GM12878 (cell line): ENCODE data around the gene APOBEC3H. TPM values are rescaled to one million over a fixed set of nuclear protein-coding genes. Genes with fewer than 3 reads are reported as not detected.
A peak's percentile ranks its signal among the peaks of the same experiment; 100 is the strongest.

Experiments used
- BCL11A ChIP-seq: IDR thresholded peaks from 2 replicates; pipeline ENCODE4 v1.6.1; 2011; ENCODE audit warnings: low read depth, low read length
- BHLHE40 ChIP-seq, 2 experiments: fragments of 450-650 bp in 1 of 2; IDR thresholded peaks; 2 replicates each; pipeline ENCODE4 v1.6.1; 2011 to 2017; ENCODE audit warnings: low read depth in 2 of 2, borderline replicate concordance in 1 of 2, improper control_type of control experiment in 1 of 2, low read length in 1 of 2, mild to moderate bottlenecking in 1 of 2
- CREB1 ChIP-seq: IDR thresholded peaks from 2 replicates; pipeline ENCODE4 v1.6.1; 2012; ENCODE audit warnings: low read depth, mild to moderate bottlenecking, inconsistent platforms
- HDAC6 ChIP-seq: fragments of 200-600 bp; sonication (generic); IDR thresholded peaks from one replicate; pipeline ENCODE4 v1.8.0; 2017; ENCODE audit warnings: antibody characterized with exemption; ENCODE audit not compliant: unreplicated experiment
- NBN ChIP-seq: fragments of 450-650 bp; IDR thresholded peaks from 2 replicates; pipeline ENCODE4 v1.6.1; 2016
- RAD51 ChIP-seq: fragments of 450-650 bp; IDR thresholded peaks from 2 replicates; pipeline ENCODE4 v1.6.1; 2016; ENCODE audit warnings: moderate library complexity, mild to moderate bottlenecking, inconsistent platforms
- SIN3A ChIP-seq: IDR thresholded peaks from 2 replicates; pipeline ENCODE4 v1.6.1; 2012; ENCODE audit warnings: low read depth, low read length, improper control_type of control experiment
- ZNF274 ChIP-seq: IDR thresholded peaks from one replicate; pipeline ENCODE4 v1.8.0; 2011; ENCODE audit not compliant: insufficient read length, insufficient read depth
- polyA plus RNA-seq, 11 experiments: library from polyadenylated mRNA; depleted of rRNA in 4 of 11; unstranded in 6 of 11; stranded (reverse) in 5 of 11; fragments of >200 nt; fragmentation: Nextera tagmentation in 4 of 11; fragmentation: Illumina TruSeq in 1 of 11; extraction: Ambion mirVana in 4 of 11; extraction: Trizol in 1 of 11; gene quantifications; 1 replicate in 1 of 11; 2 replicates in 10 of 11; pipeline versions ENCODE4 v1.2.1 to v1.2.3, GENCODE V29; 2011 to 2016; ENCODE audit warnings: inconsistent platforms in 2 of 11, missing spikeins in 2 of 11, low read depth in 1 of 11
- total RNA-seq, 4 experiments: library from RNA; depleted of rRNA in 3 of 4; stranded (reverse); fragments of >200 nt in 3 of 4; fragmentation: Illumina TruSeq in 1 of 4; extraction: Trizol in 1 of 4; gene quantifications; 2 replicates each; pipeline versions ENCODE4 v1.2.1 to v1.2.3, GENCODE V29; 2013 to 2021
- TF ChIP-seq, protein P1 (sequence below): IDR thresholded peaks from 2 replicates; pipeline ENCODE4 v1.6.1; 2012; ENCODE audit warnings: low read depth, low read length, improper control_type of control experiment
- TF ChIP-seq, protein P2 (sequence below): fragments of 450-650 bp; IDR thresholded peaks from 2 replicates; pipeline ENCODE4 v1.6.1; 2017; ENCODE audit warnings: mild to moderate bottlenecking, moderate library complexity
- TF ChIP-seq, protein P3 (sequence below): fragments of 450-650 bp; IDR thresholded peaks from 2 replicates; pipeline ENCODE4 v1.6.1; 2018; ENCODE audit warnings: mild to moderate bottlenecking, low read depth, moderate library complexity; ENCODE audit not compliant: partially characterized antibody
- TF ChIP-seq, protein P4 (sequence below): fragments of 450-650 bp; IDR thresholded peaks from 2 replicates; pipeline ENCODE4 v1.6.1; 2017; ENCODE audit warnings: mild to moderate bottlenecking, low read depth, inconsistent platforms; ENCODE audit not compliant: poor library complexity, severe bottlenecking
- TF ChIP-seq, protein P5 (sequence below): fragments of 150-350 bp; IDR thresholded peaks from 2 replicates; pipeline ENCODE4 v1.6.1; 2016; ENCODE audit warnings: low read depth, low read length
- TF ChIP-seq, protein P6 (sequence below): fragments of 450-650 bp; IDR thresholded peaks from 2 replicates; pipeline ENCODE4 v1.6.1; 2016; ENCODE audit warnings: mild to moderate bottlenecking

APOBEC3H gene
- total and polyA plus RNA-seq, 10 of the 15 experiments (the other 5 are each of a cell fraction or from before 2014, with no cell fraction given): 7.5 to 23.0 (median 14.8) TPM

DNA sequence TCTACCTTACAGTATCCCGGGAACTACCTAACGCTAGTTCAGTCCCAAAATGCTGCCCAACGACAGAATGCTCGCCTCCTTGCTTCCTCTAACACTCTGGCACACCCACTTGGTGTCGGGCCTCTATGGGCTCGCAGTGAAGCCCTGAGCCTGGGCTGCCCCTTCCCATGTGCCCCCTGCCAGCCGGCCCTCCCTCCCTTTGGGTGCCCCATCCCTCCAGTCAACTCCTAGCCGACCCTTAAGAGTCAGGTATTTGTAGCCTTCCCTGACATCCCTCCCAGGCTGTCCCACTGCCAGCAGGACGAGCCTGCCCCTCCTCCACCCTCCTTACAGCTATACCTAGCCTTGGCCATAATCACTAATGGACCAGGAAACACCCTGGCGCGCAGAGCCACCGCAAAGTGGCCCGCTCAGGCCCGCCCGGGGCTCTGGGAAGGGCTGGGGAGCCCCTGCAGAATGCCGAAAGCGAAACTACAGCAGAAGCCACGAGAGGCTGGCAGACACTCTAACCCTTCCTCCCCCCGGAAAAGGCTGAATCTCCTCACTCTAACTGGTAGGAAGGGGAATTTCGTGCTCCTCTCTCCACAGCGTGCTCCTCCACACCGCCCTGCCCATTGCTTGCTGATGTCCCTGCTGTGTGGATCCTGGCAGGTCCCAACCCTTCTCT lies 47.2 kb downstream of the APOBEC3H start (continued):
- TF ChIP-seq, protein P1, sequence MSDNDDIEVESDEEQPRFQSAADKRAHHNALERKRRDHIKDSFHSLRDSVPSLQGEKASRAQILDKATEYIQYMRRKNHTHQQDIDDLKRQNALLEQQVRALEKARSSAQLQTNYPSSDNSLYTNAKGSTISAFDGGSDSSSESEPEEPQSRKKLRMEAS: 0 out of 2 replicates have a peak, but pooled peaks have one; percentile 36
- TF ChIP-seq, protein P2, sequence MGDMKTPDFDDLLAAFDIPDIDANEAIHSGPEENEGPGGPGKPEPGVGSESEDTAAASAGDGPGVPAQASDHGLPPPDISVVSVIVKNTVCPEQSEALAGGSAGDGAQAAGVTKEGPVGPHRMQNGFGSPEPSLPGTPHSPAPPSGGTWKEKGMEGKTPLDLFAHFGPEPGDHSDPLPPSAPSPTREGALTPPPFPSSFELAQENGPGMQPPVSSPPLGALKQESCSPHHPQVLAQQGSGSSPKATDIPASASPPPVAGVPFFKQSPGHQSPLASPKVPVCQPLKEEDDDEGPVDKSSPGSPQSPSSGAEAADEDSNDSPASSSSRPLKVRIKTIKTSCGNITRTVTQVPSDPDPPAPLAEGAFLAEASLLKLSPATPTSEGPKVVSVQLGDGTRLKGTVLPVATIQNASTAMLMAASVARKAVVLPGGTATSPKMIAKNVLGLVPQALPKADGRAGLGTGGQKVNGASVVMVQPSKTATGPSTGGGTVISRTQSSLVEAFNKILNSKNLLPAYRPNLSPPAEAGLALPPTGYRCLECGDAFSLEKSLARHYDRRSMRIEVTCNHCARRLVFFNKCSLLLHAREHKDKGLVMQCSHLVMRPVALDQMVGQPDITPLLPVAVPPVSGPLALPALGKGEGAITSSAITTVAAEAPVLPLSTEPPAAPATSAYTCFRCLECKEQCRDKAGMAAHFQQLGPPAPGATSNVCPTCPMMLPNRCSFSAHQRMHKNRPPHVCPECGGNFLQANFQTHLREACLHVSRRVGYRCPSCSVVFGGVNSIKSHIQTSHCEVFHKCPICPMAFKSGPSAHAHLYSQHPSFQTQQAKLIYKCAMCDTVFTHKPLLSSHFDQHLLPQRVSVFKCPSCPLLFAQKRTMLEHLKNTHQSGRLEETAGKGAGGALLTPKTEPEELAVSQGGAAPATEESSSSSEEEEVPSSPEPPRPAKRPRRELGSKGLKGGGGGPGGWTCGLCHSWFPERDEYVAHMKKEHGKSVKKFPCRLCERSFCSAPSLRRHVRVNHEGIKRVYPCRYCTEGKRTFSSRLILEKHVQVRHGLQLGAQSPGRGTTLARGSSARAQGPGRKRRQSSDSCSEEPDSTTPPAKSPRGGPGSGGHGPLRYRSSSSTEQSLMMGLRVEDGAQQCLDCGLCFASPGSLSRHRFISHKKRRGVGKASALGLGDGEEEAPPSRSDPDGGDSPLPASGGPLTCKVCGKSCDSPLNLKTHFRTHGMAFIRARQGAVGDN: no peak
- TF ChIP-seq NBN: peak; percentile 38; the same call in 1 of the 2 replicates
- TF ChIP-seq, protein P3, sequence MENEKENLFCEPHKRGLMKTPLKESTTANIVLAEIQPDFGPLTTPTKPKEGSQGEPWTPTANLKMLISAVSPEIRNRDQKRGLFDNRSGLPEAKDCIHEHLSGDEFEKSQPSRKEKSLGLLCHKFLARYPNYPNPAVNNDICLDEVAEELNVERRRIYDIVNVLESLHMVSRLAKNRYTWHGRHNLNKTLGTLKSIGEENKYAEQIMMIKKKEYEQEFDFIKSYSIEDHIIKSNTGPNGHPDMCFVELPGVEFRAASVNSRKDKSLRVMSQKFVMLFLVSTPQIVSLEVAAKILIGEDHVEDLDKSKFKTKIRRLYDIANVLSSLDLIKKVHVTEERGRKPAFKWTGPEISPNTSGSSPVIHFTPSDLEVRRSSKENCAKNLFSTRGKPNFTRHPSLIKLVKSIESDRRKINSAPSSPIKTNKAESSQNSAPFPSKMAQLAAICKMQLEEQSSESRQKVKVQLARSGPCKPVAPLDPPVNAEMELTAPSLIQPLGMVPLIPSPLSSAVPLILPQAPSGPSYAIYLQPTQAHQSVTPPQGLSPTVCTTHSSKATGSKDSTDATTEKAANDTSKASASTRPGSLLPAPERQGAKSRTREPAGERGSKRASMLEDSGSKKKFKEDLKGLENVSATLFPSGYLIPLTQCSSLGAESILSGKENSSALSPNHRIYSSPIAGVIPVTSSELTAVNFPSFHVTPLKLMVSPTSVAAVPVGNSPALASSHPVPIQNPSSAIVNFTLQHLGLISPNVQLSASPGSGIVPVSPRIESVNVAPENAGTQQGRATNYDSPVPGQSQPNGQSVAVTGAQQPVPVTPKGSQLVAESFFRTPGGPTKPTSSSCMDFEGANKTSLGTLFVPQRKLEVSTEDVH: no peak
- TF ChIP-seq, protein P4, sequence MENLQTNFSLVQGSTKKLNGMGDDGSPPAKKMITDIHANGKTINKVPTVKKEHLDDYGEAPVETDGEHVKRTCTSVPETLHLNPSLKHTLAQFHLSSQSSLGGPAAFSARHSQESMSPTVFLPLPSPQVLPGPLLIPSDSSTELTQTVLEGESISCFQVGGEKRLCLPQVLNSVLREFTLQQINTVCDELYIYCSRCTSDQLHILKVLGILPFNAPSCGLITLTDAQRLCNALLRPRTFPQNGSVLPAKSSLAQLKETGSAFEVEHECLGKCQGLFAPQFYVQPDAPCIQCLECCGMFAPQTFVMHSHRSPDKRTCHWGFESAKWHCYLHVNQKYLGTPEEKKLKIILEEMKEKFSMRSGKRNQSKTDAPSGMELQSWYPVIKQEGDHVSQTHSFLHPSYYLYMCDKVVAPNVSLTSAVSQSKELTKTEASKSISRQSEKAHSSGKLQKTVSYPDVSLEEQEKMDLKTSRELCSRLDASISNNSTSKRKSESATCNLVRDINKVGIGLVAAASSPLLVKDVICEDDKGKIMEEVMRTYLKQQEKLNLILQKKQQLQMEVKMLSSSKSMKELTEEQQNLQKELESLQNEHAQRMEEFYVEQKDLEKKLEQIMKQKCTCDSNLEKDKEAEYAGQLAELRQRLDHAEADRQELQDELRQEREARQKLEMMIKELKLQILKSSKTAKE: peak; percentile 20
- no peak for TF ChIP-seq SIN3A
- TF ChIP-seq, protein P5, sequence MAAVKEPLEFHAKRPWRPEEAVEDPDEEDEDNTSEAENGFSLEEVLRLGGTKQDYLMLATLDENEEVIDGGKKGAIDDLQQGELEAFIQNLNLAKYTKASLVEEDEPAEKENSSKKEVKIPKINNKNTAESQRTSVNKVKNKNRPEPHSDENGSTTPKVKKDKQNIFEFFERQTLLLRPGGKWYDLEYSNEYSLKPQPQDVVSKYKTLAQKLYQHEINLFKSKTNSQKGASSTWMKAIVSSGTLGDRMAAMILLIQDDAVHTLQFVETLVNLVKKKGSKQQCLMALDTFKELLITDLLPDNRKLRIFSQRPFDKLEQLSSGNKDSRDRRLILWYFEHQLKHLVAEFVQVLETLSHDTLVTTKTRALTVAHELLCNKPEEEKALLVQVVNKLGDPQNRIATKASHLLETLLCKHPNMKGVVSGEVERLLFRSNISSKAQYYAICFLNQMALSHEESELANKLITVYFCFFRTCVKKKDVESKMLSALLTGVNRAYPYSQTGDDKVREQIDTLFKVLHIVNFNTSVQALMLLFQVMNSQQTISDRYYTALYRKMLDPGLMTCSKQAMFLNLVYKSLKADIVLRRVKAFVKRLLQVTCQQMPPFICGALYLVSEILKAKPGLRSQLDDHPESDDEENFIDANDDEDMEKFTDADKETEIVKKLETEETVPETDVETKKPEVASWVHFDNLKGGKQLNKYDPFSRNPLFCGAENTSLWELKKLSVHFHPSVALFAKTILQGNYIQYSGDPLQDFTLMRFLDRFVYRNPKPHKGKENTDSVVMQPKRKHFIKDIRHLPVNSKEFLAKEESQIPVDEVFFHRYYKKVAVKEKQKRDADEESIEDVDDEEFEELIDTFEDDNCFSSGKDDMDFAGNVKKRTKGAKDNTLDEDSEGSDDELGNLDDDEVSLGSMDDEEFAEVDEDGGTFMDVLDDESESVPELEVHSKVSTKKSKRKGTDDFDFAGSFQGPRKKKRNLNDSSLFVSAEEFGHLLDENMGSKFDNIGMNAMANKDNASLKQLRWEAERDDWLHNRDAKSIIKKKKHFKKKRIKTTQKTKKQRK: no peak
- no peak for TF ChIP-seq HDAC6
- TF ChIP-seq BHLHE40 (IDR thresholded peaks at IDR 0.05; ENCODE audit: borderline replicate concordance in 1 of 2, low read depth in 2 of 2, low read length in 1 of 2): peak in 1 of 2 experiments; percentile 52; a peak in 1 of 4 replicates
- 0 out of 2 replicates have a peak, but pooled peaks have one; percentile 21 for TF ChIP-seq BCL11A
- TF ChIP-seq ZNF274: no peak
- 0 out of 2 replicates have a peak, but pooled peaks have one; percentile 40 for TF ChIP-seq CREB1
- TF ChIP-seq, protein P6, sequence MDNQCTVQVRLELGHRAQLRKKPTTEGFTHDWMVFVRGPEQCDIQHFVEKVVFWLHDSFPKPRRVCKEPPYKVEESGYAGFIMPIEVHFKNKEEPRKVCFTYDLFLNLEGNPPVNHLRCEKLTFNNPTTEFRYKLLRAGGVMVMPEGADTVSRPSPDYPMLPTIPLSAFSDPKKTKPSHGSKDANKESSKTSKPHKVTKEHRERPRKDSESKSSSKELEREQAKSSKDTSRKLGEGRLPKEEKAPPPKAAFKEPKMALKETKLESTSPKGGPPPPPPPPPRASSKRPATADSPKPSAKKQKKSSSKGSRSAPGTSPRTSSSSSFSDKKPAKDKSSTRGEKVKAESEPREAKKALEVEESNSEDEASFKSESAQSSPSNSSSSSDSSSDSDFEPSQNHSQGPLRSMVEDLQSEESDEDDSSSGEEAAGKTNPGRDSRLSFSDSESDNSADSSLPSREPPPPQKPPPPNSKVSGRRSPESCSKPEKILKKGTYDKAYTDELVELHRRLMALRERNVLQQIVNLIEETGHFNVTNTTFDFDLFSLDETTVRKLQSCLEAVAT: no peak
- TF ChIP-seq RAD51: no peak
